ENCODE results near the gene CHST11.

GRCh38 chr12:104724992-104725585 lies 268.3 kb downstream of the CHST11 start:
- TF ChIP-seq, protein P1, sequence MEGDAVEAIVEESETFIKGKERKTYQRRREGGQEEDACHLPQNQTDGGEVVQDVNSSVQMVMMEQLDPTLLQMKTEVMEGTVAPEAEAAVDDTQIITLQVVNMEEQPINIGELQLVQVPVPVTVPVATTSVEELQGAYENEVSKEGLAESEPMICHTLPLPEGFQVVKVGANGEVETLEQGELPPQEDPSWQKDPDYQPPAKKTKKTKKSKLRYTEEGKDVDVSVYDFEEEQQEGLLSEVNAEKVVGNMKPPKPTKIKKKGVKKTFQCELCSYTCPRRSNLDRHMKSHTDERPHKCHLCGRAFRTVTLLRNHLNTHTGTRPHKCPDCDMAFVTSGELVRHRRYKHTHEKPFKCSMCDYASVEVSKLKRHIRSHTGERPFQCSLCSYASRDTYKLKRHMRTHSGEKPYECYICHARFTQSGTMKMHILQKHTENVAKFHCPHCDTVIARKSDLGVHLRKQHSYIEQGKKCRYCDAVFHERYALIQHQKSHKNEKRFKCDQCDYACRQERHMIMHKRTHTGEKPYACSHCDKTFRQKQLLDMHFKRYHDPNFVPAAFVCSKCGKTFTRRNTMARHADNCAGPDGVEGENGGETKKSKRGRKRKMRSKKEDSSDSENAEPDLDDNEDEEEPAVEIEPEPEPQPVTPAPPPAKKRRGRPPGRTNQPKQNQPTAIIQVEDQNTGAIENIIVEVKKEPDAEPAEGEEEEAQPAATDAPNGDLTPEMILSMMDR (optimal IDR thresholded peaks at IDR 0.05 in 1 of 3, IDR thresholded peaks at IDR 0.05 in 1 of 3, conservative IDR thresholded peaks at IDR 0.05 in 1 of 3; ENCODE audit: extremely low read depth in 1 of 3, insufficient read depth in 2 of 3, low read length in 3 of 3): no peak
- TF ChIP-seq EZH2 (IDR thresholded peaks at IDR 0.05; ENCODE audit: low read length): no peak
